Measurements from ENCODE around the gene DBN1. TPM values are rescaled to one million over a fixed set of nuclear protein-coding genes. Genes with fewer than 3 reads are reported as not detected.

DBN1 gene
- total RNA-seq, 1 donor from 2014 or later: 434 TPM

GRCh38 chr5:177511796-177512675, 38.6 kb upstream of the DBN1 start:
- DNase-seq (ENCODE audit: low read depth): no peak
- peaks cover 3% of the 10 kb centered on the region for H3K36me3 ChIP-seq (ENCODE audit: control insufficient read depth, insufficient read depth, low read length)
- H3K4me3 ChIP-seq (ENCODE audit: low read depth, low read length): no peak overlapping the region
- no peak for TF ChIP-seq CTCF (IDR thresholded peaks at IDR 0.05; ENCODE audit: insufficient read depth, low read length, poor library complexity, severe bottlenecking)
- no peaks in the 10 kb centered on the region for H3K27me3 ChIP-seq (ENCODE audit: control insufficient read depth, insufficient read depth, low read length)

GRCh38 chr5:177511181-177511580, 37.7 kb upstream of the DBN1 start:
- peaks cover 3% of the 10 kb centered on the region for H3K36me3 ChIP-seq (ENCODE audit: control insufficient read depth, insufficient read depth, low read length)
- TF ChIP-seq CTCF (IDR thresholded peaks at IDR 0.05; ENCODE audit: insufficient read depth, low read length, poor library complexity, severe bottlenecking): no peak
- H3K4me3 ChIP-seq (ENCODE audit: low read depth, low read length): no peak overlapping the region
- no peaks in the 10 kb centered on the region for H3K27me3 ChIP-seq (ENCODE audit: control insufficient read depth, insufficient read depth, low read length)
- no peak for DNase-seq (ENCODE audit: low read depth)

GRCh38 chr5:177510567-177511053, 37.2 kb upstream of the DBN1 start:
- no peak for TF ChIP-seq CTCF (IDR thresholded peaks at IDR 0.05; ENCODE audit: insufficient read depth, low read length, poor library complexity, severe bottlenecking)
- no peak for DNase-seq (ENCODE audit: low read depth)
- H3K36me3 ChIP-seq (ENCODE audit: control insufficient read depth, insufficient read depth, low read length): peaks cover 3% of the 10 kb centered on the region
- no peak overlapping the region for H3K4me3 ChIP-seq (ENCODE audit: low read depth, low read length)
- H3K27me3 ChIP-seq (ENCODE audit: control insufficient read depth, insufficient read depth, low read length): no peaks in the 10 kb centered on the region

- no peak for TF ChIP-seq CTCF (IDR thresholded peaks at IDR 0.05; ENCODE audit: insufficient read depth, low read length, poor library complexity, severe bottlenecking)
- no peak overlapping the region for H3K4me3 ChIP-seq (ENCODE audit: low read depth, low read length)
- H3K36me3 ChIP-seq (ENCODE audit: control insufficient read depth, insufficient read depth, low read length): peaks cover 3% of the 10 kb centered on the region
- no peak for DNase-seq (ENCODE audit: low read depth)
- H3K27me3 ChIP-seq (ENCODE audit: control insufficient read depth, insufficient read depth, low read length): no peaks in the 10 kb centered on the region
Observed at GRCh38 chr5:177509991-177510566, 36.6 kb upstream of the DBN1 start.

- Histone ChIP-seq H3K27me3 (ENCODE audit: control insufficient read depth, insufficient read depth, low read length) (no peaks in the 10 kb centered on the region), H3K4me3 (ENCODE audit: low read depth, low read length) (no peak within 1 kb of the TSS), H3K36me3 (ENCODE audit: control insufficient read depth, insufficient read depth, low read length) (peaks cover 3% of the 10 kb centered on the region)
- no peak for TF ChIP-seq CTCF (IDR thresholded peaks at IDR 0.05; ENCODE audit: insufficient read depth, low read length, poor library complexity, severe bottlenecking)
- no peak for DNase-seq (ENCODE audit: low read depth)
Observed at GRCh38 chr5:177509381-177509951, 36.0 kb upstream of the DBN1 start, which contains the start of gene DOK3. Gene DOK3, minus strand, starts transcription at chr5:177509826. Its CDS starts 286 bp downstream, at chr5:177509540.
